HepG2 (cell line): ENCODE data around the gene B3GALT6. TPM values are rescaled to one million over a fixed set of nuclear protein-coding genes. Genes with fewer than 3 reads are reported as not detected.

ENCODE experiments used
- ATAC-seq: fragments of 200-7000 bp; cut with Tn5 transposase; 3 replicates; pipeline ENCODE4 v1.9.1; 2020; ENCODE audit warnings: mild to moderate bottlenecking, moderate library complexity
- BruUV-seq: library from RNA; stranded (reverse); fragments of 400-500 nt; replicated peaks from 2 replicates; lab custom pipeline; 2021; lab: Mats Ljungman, UMichigan
- CTCF ChIA-PET: fragments of 300-600 bp; formaldehyde crosslinking; extraction: SDS; loops from one replicate; lab custom pipeline; 2021; ENCODE audit warnings: low total read pairs, inconsistent platforms, low intra/inter-chr PET ratio; lab: Yijun Ruan, JAX
- POLR2A ChIA-PET: fragments of 350-600 bp; sonication (Branson Sonifier 250); formaldehyde crosslinking; loops from one replicate; lab custom pipeline; 2020; ENCODE audit warnings: antibody characterized with exemption, inconsistent platforms; lab: Yijun Ruan, JAX
- DNase-seq: peaks from one replicate; pipeline ENCODE4 v3.0.0-alpha.2; 2015; ENCODE audit warnings: low spot score
- FAIRE-seq: peaks from 3 replicates; lab custom pipeline; 2011; peaks lifted over from hg19 to GRCh38; lab: Jason Lieb, UNC
- H2AFZ ChIP-seq: one replicate; pipeline ENCODE4 v1.6.1; 2011; ENCODE audit warnings: low read length, inconsistent platforms
- H3K27ac ChIP-seq: fragments of 300-600 bp; 3 replicates; pipeline ENCODE4 v1.8.0; 2011; ENCODE audit warnings: mixed run types, mild to moderate bottlenecking, mixed read lengths, low read length, inconsistent platforms; ENCODE audit not compliant: insufficient read depth; ENCODE audit errors: extremely low read length
- H3K27me3 ChIP-seq, 2 experiments: fragments of 200-600 bp in 1 of 2; 2 replicates in 1 of 2; 3 replicates in 1 of 2; pipeline versions ENCODE4 v1.6.0 to v1.8.0; 2011; ENCODE audit warnings: low read length in 2 of 2, mild to moderate bottlenecking in 2 of 2, moderate library complexity in 2 of 2, inconsistent platforms in 1 of 2; ENCODE audit not compliant: insufficient read depth in 2 of 2, control insufficient read depth in 1 of 2
- H3K36me3 ChIP-seq, 2 experiments: fragments of 200-600 bp in 1 of 2; replicated peaks in 1 of 2; 2 replicates in 1 of 2; 3 replicates in 1 of 2; pipeline versions ENCODE4 v1.5.1 to v1.8.0; 2011; ENCODE audit warnings: low read length in 2 of 2, inconsistent platforms in 1 of 2; ENCODE audit not compliant: insufficient read depth in 2 of 2, control insufficient read depth in 1 of 2
- H3K4me1 ChIP-seq: 2 replicates; pipeline ENCODE4 v1.5.1; 2012; ENCODE audit warnings: low read length, inconsistent platforms; ENCODE audit not compliant: insufficient read depth
- H3K4me2 ChIP-seq: 2 replicates; pipeline ENCODE4 v1.6.0; 2011; ENCODE audit warnings: low read depth, low read length, inconsistent platforms
- H3K4me3 ChIP-seq, 3 experiments: fragments of 200-600 bp in 1 of 3; sonication (generic), shearing (Covaris generic) in 1 of 3; replicated peaks in 1 of 3; 2 replicates each; pipeline ENCODE4 v1.5.1; 2011 to 2016; ENCODE audit warnings: low read length in 3 of 3, inconsistent platforms in 2 of 3, low read depth in 2 of 3, mild to moderate bottlenecking in 2 of 3, control low read depth in 1 of 3, mixed read lengths in 1 of 3; ENCODE audit not compliant: insufficient read depth in 1 of 3
- H3K79me2 ChIP-seq: one replicate; pipeline ENCODE4 v1.6.1; 2011; ENCODE audit warnings: low read length, inconsistent platforms; ENCODE audit not compliant: insufficient read depth
- H3K9ac ChIP-seq: 2 replicates; pipeline ENCODE4 v1.6.0; 2011; ENCODE audit warnings: mild to moderate bottlenecking, low read depth, low read length, inconsistent platforms; ENCODE audit not compliant: insufficient read depth
- H3K9me3 ChIP-seq: 2 replicates; pipeline ENCODE4 v1.5.1; 2012; ENCODE audit warnings: mild to moderate bottlenecking, low read length
- H4K20me1 ChIP-seq: 2 replicates; pipeline ENCODE4 v1.6.0; 2011; ENCODE audit warnings: inconsistent platforms, mild to moderate bottlenecking, low read length, moderate library complexity; ENCODE audit not compliant: insufficient read depth
- ATF1 ChIP-seq: IDR thresholded peaks from 2 replicates; pipeline ENCODE4 v1.6.1; 2016; ENCODE audit warnings: mild to moderate bottlenecking, control low read depth
- HMG20B ChIP-seq: conservative IDR thresholded peaks from 2 replicates; pipeline ENCODE4 v1.6.1; 2016; ENCODE audit warnings: missing genetic modification reagents, missing compliant biosample characterization
- HMGA1 ChIP-seq: sonication (generic); formaldehyde crosslinking; conservative IDR thresholded peaks from 2 replicates; pipeline ENCODE4 v1.4.0; 2020; ENCODE audit warnings: missing genetic modification reagents
- ISX ChIP-seq: sonication (generic); formaldehyde crosslinking; conservative IDR thresholded peaks from 2 replicates; pipeline ENCODE4 v1.5.0; 2020; ENCODE audit warnings: missing genetic modification reagents
- MAZ ChIP-seq, 2 experiments: sonication (generic) in 1 of 2; formaldehyde crosslinking in 1 of 2; IDR thresholded peaks; 2 replicates each; pipeline versions ENCODE4 v1.5.0 to v1.6.1; 2012 to 2020; ENCODE audit warnings: low read depth in 2 of 2, mild to moderate bottlenecking in 2 of 2, borderline replicate concordance in 1 of 2, improper control_type of control experiment in 1 of 2, low read length in 1 of 2, missing genetic modification reagents in 1 of 2, moderate library complexity in 1 of 2
- MYC ChIP-seq: sonication (generic); formaldehyde crosslinking; IDR thresholded peaks from 2 replicates; pipeline ENCODE4 v1.9.0; 2021; ENCODE audit warnings: missing genetic modification reagents, borderline replicate concordance
- NR2F6 ChIP-seq, 2 experiments: IDR thresholded peaks; 2 replicates each; pipeline ENCODE4 v1.6.1; 2016; ENCODE audit warnings: antibody characterized with exemption in 1 of 2, mild to moderate bottlenecking in 1 of 2
- PHF20 ChIP-seq: sonication (generic); formaldehyde crosslinking; IDR thresholded peaks from 2 replicates; pipeline ENCODE4 v1.5.0; 2020; ENCODE audit warnings: mild to moderate bottlenecking, missing genetic modification reagents
- POLR2A ChIP-seq, 2 experiments: IDR thresholded peaks; 2 replicates each; pipeline ENCODE4 v1.6.1; 2011; ENCODE audit warnings: low read depth in 2 of 2, low read length in 2 of 2, mild to moderate bottlenecking in 1 of 2, moderate library complexity in 1 of 2; ENCODE audit not compliant: insufficient read depth in 1 of 2
- RXRB ChIP-seq: IDR thresholded peaks from 2 replicates; pipeline ENCODE4 v1.6.1; 2016; ENCODE audit warnings: borderline replicate concordance, missing genetic modification reagents, missing compliant biosample characterization
- SRSF1 ChIP-seq: fragments of 200-400 bp; formaldehyde crosslinking; optimal IDR thresholded peaks from 2 replicates; pipeline ENCODE3; 2017; ENCODE audit warnings: mild to moderate bottlenecking, low read depth, low read length, moderate library complexity
- SUZ12 ChIP-seq: fragments of 150-350 bp; IDR thresholded peaks from 2 replicates; pipeline ENCODE4 v1.6.1; 2014; ENCODE audit warnings: low read depth, low read length
- UBTF ChIP-seq: sonication (generic); formaldehyde crosslinking; IDR thresholded peaks from 2 replicates; pipeline ENCODE4 v1.4.0; 2020; ENCODE audit warnings: mild to moderate bottlenecking, missing genetic modification reagents
- YEATS4 ChIP-seq: sonication (generic); formaldehyde crosslinking; IDR thresholded peaks from 2 replicates; pipeline ENCODE4 v1.4.0; 2020; ENCODE audit warnings: missing genetic modification reagents, borderline replicate concordance
- ZBTB38 ChIP-seq: sonication (generic); formaldehyde crosslinking; IDR thresholded peaks from 2 replicates; pipeline ENCODE4 v1.5.1; 2020; ENCODE audit warnings: mild to moderate bottlenecking, missing genetic modification reagents
- ZFP36L2 ChIP-seq: sonication (generic); formaldehyde crosslinking; IDR thresholded peaks from 2 replicates; pipeline ENCODE4 v1.4.0; 2020; ENCODE audit warnings: missing genetic modification reagents
- ZKSCAN5 ChIP-seq: sonication (generic); formaldehyde crosslinking; IDR thresholded peaks from 2 replicates; pipeline ENCODE4 v1.5.1; 2020; ENCODE audit warnings: mild to moderate bottlenecking, missing genetic modification reagents
- ZNF530 ChIP-seq: sonication (generic); formaldehyde crosslinking; IDR thresholded peaks from 2 replicates; pipeline ENCODE4 v1.5.0; 2020; ENCODE audit warnings: low read depth, mild to moderate bottlenecking, missing genetic modification reagents
- ZNF563 ChIP-seq: sonication (generic); formaldehyde crosslinking; IDR thresholded peaks from 2 replicates; pipeline ENCODE4 v1.8.0; 2022; ENCODE audit warnings: mild to moderate bottlenecking, moderate library complexity, missing genetic modification reagents
- ZNF597 ChIP-seq: sonication (generic); formaldehyde crosslinking; IDR thresholded peaks from 2 replicates; pipeline ENCODE4 v1.5.0; 2020; ENCODE audit warnings: missing genetic modification reagents
- ZNF879 ChIP-seq: sonication (generic); formaldehyde crosslinking; IDR thresholded peaks from 2 replicates; pipeline ENCODE4 v1.8.1; 2023; ENCODE audit warnings: missing genetic modification reagents
- WGBS: methylation state at CpG from one replicate; pipeline ENCODE4 v1.1.6; 2017; ENCODE audit warnings: low lambda C conversion rate; 5-methylcytosine and 5-hydroxymethylcytosine counted together
- in situ Hi-C: cut with HindIII; loops from 2 replicates; pipeline ENCODE4 v1.10.0; 2017; ENCODE audit warnings: low pct_unique_long_range_greater_than_20kb; ENCODE audit not compliant: extremely low pct_ligation_motif_present
- intact Hi-C: fragments of 100-400 bp; cut with micrococcal nuclease; formaldehyde crosslinking; loops from one replicate; pipeline ENCODE4 v1.10.0; 2022; ENCODE audit not compliant: unreplicated experiment
- polyA plus RNA-seq, 8 experiments: library from polyadenylated mRNA; depleted of rRNA in 3 of 8; stranded (reverse) in 7 of 8; unstranded in 1 of 8; fragments of >200 nt; fragmentation: Illumina TruSeq in 4 of 8; extraction: Trizol in 4 of 8; gene quantifications; 2 replicates each; pipeline versions ENCODE4 v1.2.1 to v1.2.3, GENCODE V29; 2011 to 2016; ENCODE audit warnings: low read depth in 4 of 8, missing spikeins in 1 of 8, mixed read lengths in 1 of 8; ENCODE audit not compliant: insufficient read depth in 1 of 8
- total RNA-seq, 5 experiments: library from RNA; depleted of rRNA; stranded (reverse); fragments of >200 nt; fragmentation: Illumina TruSeq; extraction: Trizol; gene quantifications; 2 replicates each; pipeline ENCODE4 v1.2.3, GENCODE V29; 2016; ENCODE audit warnings: low read depth in 1 of 5

Gene B3GALT6
- total and polyA plus RNA-seq, 2 of the 13 experiments (the other 11 are each of a cell fraction or from before 2014, with no cell fraction given), result 3.9 to 14.2 TPM

- peaks cover 71% of the 10 kb centered on the region for H3K4me1 ChIP-seq
- no TSS peak for BruUV-seq
- H3K4me2 ChIP-seq, result peak overlapping the region; percentile 87
- no peaks in the 10 kb centered on the region for H3K79me2 ChIP-seq
- H3K9me3 ChIP-seq, result no peaks in the 10 kb centered on the region
- H3K36me3 ChIP-seq, result no peaks in the 10 kb centered on the region
- DNase-seq (peak; percentile 28), ATAC-seq (peak; percentile 4), FAIRE-seq (no peak)
- intact Hi-C loops (loop anchor here (10.0 kb wide), 2 partner anchors 65 to 235 kb away; partner anchors contain the start of genes HES4 and TTLL10), in situ Hi-C loops (no loop called here)
- no peaks in the 10 kb centered on the region; a peak in 1 of 5 replicates for H3K27me3 ChIP-seq
- H2AFZ ChIP-seq, result no peak overlapping the region
- ChIA-PET CTCF (no interaction called here), POLR2A (interaction anchor here (0.8 to 2.7 kb wide), 8 partner anchors 9 to 221 kb away, joined by 3 to 26 read pairs (median 4); partner anchors contain the start of gene UBE2J2)
- peak overlapping the region; percentile 55 for H3K9ac ChIP-seq
- H3K27ac ChIP-seq, result peak overlapping the region; percentile 53
- no CpG with 5 or more reads among the region's 30 CpGs for WGBS
- no peaks in the 10 kb centered on the region for H4K20me1 ChIP-seq
- peak overlapping the region; percentile 39 to 80 (median 55) for H3K4me3 ChIP-seq
- TF ChIP-seq UBTF (CRISPR knock-in tag) (peak; percentile 68), RXRB (CRISPR knock-in tag) (peak; percentile 77; the same call in 1 of the 2 replicates), PHF20 (CRISPR knock-in tag) (peak; percentile 34; the same call in 1 of the 2 replicates), SUZ12 (no peak), YEATS4 (CRISPR knock-in tag) (no peak), ZNF879 (CRISPR knock-in tag) (no peak), POLR2A (IDR thresholded peaks at IDR 0.05; ENCODE audit: insufficient read depth in 1 of 2, low read depth in 2 of 2, low read length in 2 of 2) (no peak), ZFP36L2 (CRISPR knock-in tag) (no peak), ZNF597 (CRISPR knock-in tag) (no peak), ZKSCAN5 (CRISPR knock-in tag) (peak; percentile 82; the same call in 1 of the 2 replicates), ISX (CRISPR knock-in tag) (no peak), ZNF530 (CRISPR knock-in tag) (no peak), SRSF1 (peak; percentile 38), MYC (CRISPR knock-in tag) (peak; percentile 66), MAZ (IDR thresholded peaks at IDR 0.05; ENCODE audit: borderline replicate concordance, low read depth, low read length) (no peak), MAZ (CRISPR knock-in tag; IDR thresholded peaks at IDR 0.05; ENCODE audit: low read depth) (peak; percentile 26; the same call in 1 of the 2 replicates), HMGA1 (CRISPR knock-in tag) (no peak), NR2F6 (IDR thresholded peaks at IDR 0.05) (peak; percentile 99), NR2F6 (CRISPR knock-in tag; IDR thresholded peaks at IDR 0.05) (peak; percentile 99), HMG20B (CRISPR knock-in tag) (no peak), ATF1 (CRISPR knock-in tag) (no peak), ZNF563 (CRISPR knock-in tag) (peak; percentile 90), ZBTB38 (peak; percentile 66)
Observed at GRCh38 chr1:1239614-1240347, 7.7 kb downstream of the B3GALT6 start.
